ENCODE results near the gene DMRTB1. TPM values are rescaled to one million over a fixed set of nuclear protein-coding genes. Genes with fewer than 3 reads are reported as not detected.
A peak's percentile ranks its signal among the peaks of the same experiment; 100 is the strongest.

The DMRTB1 gene
- total and polyA plus RNA-seq, 9 of the 15 experiments (the other 6 are each of a cell fraction or from before 2014, with no cell fraction given): 0.06 to 0.35 (median 0.13) TPM; not detected in 3

DNA sequence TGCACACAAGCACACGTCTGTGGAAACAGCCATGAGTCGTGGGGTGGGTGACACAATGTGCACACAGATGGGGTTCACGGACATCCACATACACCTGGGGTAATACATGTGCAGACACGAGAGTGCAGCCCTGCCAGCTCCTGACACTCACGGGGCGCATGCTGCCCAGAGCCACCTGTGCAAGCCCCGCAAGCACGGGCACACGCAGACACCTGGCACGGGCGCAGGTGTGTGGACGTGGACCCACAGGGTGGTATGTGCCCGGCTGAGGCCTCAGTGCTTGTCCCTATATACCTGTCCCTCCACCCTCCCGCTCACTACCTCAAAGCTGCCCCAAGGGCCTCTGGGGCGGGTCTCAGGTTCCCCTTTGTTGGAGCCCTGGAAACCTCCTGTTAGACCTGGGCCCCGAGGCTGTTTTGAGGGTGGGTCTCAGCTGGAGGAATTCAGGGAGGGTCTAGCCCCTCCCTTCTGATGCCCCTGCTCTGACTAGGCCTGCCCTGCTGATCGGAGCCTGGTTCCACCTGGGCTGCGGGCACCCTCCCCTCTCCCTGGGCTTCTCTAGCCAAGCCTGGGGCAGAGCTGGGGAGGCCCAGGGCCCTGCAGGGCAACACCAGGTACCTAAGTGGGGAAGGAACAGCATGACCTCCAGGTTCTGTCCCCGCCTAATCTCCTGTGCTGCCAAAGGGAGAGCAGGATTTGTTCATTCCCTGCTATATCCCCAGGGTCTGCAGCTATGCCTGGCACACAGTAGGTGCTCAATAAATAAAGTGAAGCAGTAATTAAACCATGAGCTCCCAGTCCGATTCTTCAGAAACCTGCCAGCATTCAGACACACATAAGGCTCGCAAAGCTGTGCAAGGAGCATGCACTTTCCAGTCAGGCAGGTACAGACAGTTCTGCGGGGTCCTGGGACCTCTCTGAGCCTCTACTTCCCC lies 49.1 kb downstream of the DMRTB1 start:
- no peaks in the 10 kb centered on the region for H3K9me3 ChIP-seq (replicated peaks; ENCODE audit: control insufficient read depth, insufficient read depth, low read depth, low read length)
- POLR2A ChIA-PET: interaction anchor here (0.6 to 1.7 kb wide), 5 partner anchors 9 to 775 kb away, joined by 3 to 5 read pairs (median 4); no protein-coding TSS in a partner anchor
- H3K4me3 ChIP-seq: no peak overlapping the region
- no TSS peak for BruUV-seq (replicated peaks)
- 6% methylated on average over 21 of the region's 22 CpGs for WGBS (ENCODE audit: insufficient coverage, low coverage, missing lambda C conversion rate)
- no peak overlapping the region for H3K27ac ChIP-seq (ENCODE audit: extremely low read depth, low read depth, low read length)
- peaks cover 0 to 14% of the 10 kb centered on the region in 2 experiments; a peak in 1 of 5 replicates for H3K4me1 ChIP-seq (replicated peaks in 1 of 2; ENCODE audit: control insufficient read depth in 2 of 2, insufficient read depth in 2 of 2, low read length in 2 of 2)
- CTCF ChIA-PET (ENCODE audit: low intra/inter-chr PET ratio): no interaction called here
- H3K27me3 ChIP-seq (ENCODE audit: control insufficient read depth in 2 of 2, insufficient read depth in 2 of 2, low read length in 2 of 2): peaks cover 57 to 94% of the 10 kb centered on the region in 2 experiments
- H2AFZ ChIP-seq (ENCODE audit: low read depth, low read length): no peak overlapping the region
- TF ChIP-seq, protein P1, sequence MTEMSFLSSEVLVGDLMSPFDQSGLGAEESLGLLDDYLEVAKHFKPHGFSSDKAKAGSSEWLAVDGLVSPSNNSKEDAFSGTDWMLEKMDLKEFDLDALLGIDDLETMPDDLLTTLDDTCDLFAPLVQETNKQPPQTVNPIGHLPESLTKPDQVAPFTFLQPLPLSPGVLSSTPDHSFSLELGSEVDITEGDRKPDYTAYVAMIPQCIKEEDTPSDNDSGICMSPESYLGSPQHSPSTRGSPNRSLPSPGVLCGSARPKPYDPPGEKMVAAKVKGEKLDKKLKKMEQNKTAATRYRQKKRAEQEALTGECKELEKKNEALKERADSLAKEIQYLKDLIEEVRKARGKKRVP (CRISPR knock-in tag; IDR thresholded peaks at IDR 0.05): no peak
- TF ChIP-seq ZKSCAN1 (IDR thresholded peaks at IDR 0.05; ENCODE audit: low read depth, low read length): peak; percentile 73; the same call in 1 of the 2 replicates
- H3K9ac ChIP-seq (ENCODE audit: insufficient read depth in 1 of 2, low read depth in 2 of 2, low read length in 2 of 2): no peak overlapping the region
- peaks cover 8% of the 10 kb centered on the region for H4K20me1 ChIP-seq (replicated peaks; ENCODE audit: control insufficient read depth, insufficient read depth, low read length)
- ATAC-seq (no peak), FAIRE-seq (no peak), DNase-seq (ENCODE audit: extremely low read depth in 1 of 4, low spot score in 3 of 4) (no peak)
- H3K79me2 ChIP-seq (ENCODE audit: control insufficient read depth, insufficient read depth, low read length): no peaks in the 10 kb centered on the region
- no peaks in the 10 kb centered on the region for H3K36me3 ChIP-seq (ENCODE audit: control insufficient read depth, insufficient read depth, low read length)
- no peak overlapping the region for H3K4me2 ChIP-seq (ENCODE audit: insufficient read depth, low read length)
- peaks cover 4% of the 10 kb centered on the region for H3K9me1 ChIP-seq (ENCODE audit: control insufficient read depth, insufficient read depth, low read length)
- in situ Hi-C loops (cut with MboI) (no loop called here), intact Hi-C loops (cut with micrococcal nuclease) (no loop called here)

Measured in K562 (cell line).